ENCODE data around the gene NME4.
A peak's percentile ranks its signal among the peaks of the same experiment; 100 is the strongest.
"Not testable (repeated sequence)": the region's sequence is repeated elsewhere in the genome, so short reads cannot be mapped to it uniquely, and the experiment has no call there.

NME4 gene

DNA sequence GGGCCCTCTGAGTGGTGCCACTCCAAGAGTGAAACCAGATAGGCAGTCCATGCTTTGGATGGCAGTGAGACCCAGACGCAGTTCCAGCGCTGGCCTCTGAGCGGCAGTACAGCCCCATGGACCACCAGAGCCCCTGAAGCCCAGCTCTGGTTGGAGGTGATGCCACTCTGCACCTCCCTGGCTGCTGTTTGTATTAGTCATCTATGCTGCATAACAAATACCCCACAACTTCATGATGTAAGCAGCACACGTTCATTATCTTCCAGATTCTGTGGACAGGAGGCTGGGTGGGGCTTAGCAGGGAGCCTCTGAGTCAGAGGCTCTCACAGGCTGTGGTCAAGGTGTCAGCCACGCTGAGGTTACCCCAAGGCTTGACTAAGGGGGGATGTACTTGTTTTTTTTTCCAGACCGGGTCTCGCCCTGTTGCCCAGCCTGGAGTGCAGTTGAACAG is 5.1 kb upstream of the NME4 start:
- no peak overlapping the region for H3K27ac ChIP-seq
- no peak overlapping the region for H3K4me3 ChIP-seq

DNA sequence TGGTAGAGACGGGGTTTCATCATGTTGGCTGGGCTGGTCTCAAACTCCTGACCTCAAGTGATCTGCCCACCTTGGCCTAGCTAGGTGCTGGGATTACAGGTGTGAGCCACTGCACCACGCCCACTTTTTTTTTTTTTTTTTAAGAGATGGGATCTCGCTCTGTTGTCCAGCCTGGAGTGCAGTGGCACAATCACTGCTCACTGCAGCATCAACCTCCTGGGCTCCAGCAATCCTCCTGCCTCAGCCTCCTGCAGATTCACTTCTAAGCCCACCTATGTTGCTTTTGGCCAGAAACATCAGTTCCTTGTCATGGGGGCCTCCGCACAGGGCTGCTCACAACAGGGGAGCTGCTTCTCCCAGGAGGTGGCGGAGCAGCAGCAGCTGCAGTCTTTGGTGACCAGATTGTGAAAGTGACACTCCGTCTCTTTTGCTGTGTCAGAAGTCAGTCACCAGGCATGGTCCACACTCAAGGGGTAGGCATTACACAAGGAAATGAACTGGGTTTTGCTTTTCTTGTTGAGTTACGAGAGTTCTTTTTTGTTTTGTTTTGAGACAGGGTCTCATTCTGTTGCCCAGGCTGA is 4.5 kb upstream of the NME4 start:
- Histone ChIP-seq H3K27ac (no peak overlapping the region), H3K4me3 (no peak overlapping the region)

DNA sequence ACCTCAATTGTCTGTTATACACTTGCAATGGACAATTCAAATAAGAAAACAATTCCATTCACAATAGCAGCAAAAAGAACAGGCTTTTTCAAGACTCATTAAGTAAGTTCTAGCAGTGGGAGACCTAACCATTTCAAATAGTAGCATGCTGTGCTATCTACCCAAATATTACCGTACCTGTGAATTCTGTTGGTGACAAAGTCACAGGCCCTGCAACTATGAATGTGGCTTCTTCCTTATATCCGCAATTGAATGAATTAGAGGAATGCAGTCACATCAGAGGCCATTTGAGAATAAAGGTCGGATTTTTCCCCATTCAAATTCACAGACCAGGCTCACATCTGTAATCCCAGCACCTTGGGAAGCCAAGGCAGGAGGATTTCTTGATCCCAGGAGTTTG is 800 bp upstream of the NME4 start:
- peak overlapping the region in 8 of 21 experiments; percentile 6 to 82 (median 66) for H3K27ac ChIP-seq

DNA sequence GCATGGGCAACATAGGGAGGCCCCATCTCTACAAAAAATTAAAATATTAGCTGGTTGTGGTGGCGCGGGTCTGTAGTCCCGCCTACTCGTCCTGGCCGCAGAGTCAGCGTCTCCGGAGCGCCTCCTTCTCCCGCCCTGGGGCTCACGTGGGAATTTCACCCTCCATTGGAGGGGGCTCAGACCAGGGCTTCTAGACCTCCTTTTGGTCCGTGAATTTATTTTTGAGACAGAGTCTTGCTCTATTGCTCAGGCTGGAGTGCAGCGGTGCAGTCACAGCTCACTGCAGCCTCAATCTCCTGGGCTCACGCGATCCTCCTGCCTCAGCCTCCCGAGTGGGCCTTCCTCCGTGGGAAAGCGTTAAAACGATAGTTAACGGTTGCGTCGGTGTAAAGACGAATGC is 394 bp upstream of the NME4 start:
- peak overlapping the region; percentile 23 to 71 (median 59) for H3K4me3 ChIP-seq

More for the DNA sequence above, 800 bp upstream of the NME4 start:
- no peak overlapping the region for H3K4me3 ChIP-seq

DNA sequence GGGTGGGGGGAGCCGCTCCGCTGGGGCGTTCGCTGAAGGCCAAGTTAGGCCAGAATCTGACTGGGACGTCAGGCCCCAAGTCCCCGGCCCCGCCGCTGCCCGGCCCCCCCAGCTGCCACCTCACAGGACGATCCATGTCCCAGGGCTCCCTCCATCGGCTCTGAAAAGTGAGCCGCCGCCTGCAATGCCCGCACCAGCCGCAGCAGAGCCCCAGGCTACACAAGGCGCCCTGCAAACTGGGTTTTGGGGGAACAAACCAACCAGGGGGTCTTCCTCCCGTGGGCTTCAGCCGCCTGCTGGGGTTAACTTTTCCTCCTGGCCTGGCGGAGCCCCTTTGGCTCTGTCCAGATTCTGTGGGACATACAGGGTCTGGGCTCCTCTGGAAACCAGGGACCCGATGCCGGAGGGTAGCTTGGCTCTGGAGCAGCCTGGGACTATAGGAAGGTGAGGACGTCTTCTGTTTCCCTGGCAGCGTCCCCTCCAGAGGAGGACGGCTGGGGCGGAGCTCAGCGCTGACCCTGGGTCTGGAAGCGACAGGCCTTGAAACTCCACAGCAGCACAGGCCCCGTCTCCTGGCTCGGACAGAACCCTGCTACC is 835 bp downstream of the NME4 start:
- Histone ChIP-seq H3K27ac (peak overlapping the region in 10 of 21 experiments; percentile 5 to 82 (median 73)), H3K4me3 (peak overlapping the region in 3 of 7 experiments; percentile 59 to 71 (median 63))

More for the DNA sequence above, 394 bp upstream of the NME4 start:
- H3K27ac ChIP-seq = peak overlapping the region in 10 of 21 experiments; percentile 22 to 82 (median 73)

DNA sequence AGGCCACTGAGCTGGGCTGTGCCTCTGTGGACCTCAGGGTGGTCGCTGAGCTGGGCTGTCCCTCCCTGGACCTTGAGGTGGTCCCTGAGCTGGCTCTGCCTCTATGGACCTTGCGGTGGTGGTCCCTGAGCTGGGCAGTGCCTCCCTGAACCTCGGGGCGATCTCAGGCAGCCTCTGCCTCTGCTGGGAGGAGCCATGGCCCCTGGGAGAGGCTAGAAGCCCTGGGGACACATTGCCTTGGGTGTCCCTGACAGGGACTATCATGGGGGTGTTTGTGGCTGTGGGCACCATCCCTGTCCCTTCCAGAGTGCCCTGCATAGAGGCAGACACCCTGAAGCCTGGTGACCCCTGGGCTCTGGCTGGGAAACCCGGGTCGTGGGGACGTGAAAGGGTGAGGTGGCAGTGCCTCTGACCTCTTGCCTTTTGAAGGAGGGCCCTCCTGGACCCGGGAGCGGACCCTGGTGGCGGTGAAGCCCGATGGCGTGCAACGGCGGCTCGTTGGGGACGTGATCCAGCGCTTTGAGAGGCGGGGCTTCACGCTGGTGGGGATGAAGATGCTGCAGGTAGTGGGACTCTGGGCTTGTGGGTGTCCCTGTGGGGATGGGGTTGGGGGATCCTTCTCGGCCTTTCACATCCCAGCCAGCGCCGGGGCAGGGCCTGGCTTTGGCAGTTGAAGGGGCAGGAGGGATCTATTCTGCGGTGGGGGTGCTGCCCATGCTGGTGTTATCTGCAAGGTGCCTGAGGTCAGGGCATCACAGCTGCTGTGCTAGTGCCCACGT is 1.8 kb downstream of the NME4 start:
- no peak overlapping the region for H3K4me3 ChIP-seq

DNA sequence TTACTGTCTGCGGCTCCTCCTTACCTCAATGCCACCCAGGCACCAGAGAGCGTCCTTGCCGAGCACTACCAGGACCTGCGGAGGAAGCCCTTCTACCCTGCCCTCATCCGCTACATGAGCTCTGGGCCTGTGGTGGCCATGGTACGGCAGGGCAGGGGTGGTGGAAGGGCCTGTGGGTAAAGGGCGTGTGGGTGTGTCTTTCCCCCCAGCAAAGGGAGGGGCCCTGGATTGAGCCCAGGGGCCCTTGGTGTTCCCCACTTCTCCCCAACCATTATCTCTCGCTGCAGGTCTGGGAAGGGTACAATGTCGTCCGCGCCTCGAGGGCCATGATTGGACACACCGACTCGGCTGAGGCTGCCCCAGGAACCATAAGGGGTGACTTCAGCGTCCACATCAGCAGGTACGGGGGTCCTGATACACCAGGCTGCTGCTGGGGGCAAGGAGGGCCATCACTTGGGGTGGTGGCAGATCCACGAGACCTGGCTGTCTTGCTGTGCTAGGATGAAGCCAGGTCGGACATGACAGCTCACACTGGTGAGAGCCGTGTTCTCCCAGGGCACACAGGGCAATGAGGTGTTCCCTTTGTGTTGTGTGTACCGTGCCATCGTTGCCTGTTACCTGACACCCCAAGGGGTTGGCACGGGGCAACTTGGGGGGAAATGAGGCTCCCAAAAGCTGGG is 2.5 kb downstream of the NME4 start:
- H3K27ac ChIP-seq = peak overlapping the region in 5 of 21 experiments; percentile 40 to 89 (median 87)
- no peak overlapping the region for H3K4me3 ChIP-seq

More for the DNA sequence above, 1.8 kb downstream of the NME4 start:
- peak overlapping the region in 7 of 21 experiments; percentile 32 to 82 (median 57) for H3K27ac ChIP-seq

DNA sequence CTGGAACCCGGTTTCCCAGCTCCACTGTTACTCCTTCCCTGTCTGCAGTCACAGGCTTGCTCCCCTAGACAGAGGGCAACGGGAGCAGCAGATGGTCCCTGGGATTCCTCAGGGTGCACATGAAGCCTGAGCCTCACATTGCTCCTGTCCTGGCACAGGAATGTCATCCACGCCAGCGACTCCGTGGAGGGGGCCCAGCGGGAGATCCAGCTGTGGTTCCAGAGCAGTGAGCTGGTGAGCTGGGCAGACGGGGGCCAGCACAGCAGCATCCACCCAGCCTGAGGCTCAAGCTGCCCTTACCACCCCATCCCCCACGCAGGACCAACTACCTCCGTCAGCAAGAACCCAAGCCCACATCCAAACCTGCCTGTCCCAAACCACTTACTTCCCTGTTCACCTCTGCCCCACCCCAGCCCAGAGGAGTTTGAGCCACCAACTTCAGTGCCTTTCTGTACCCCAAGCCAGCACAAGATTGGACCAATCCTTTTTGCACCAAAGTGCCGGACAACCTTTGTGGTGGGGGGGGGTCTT is 3.1 kb downstream of the NME4 start:
- Histone ChIP-seq H3K27ac (peak overlapping the region in 17 of 21 experiments; percentile 83 to 93 (median 88)), H3K4me3 (peak overlapping the region in 2 of 7 experiments; percentile 61 to 81)

DNA sequence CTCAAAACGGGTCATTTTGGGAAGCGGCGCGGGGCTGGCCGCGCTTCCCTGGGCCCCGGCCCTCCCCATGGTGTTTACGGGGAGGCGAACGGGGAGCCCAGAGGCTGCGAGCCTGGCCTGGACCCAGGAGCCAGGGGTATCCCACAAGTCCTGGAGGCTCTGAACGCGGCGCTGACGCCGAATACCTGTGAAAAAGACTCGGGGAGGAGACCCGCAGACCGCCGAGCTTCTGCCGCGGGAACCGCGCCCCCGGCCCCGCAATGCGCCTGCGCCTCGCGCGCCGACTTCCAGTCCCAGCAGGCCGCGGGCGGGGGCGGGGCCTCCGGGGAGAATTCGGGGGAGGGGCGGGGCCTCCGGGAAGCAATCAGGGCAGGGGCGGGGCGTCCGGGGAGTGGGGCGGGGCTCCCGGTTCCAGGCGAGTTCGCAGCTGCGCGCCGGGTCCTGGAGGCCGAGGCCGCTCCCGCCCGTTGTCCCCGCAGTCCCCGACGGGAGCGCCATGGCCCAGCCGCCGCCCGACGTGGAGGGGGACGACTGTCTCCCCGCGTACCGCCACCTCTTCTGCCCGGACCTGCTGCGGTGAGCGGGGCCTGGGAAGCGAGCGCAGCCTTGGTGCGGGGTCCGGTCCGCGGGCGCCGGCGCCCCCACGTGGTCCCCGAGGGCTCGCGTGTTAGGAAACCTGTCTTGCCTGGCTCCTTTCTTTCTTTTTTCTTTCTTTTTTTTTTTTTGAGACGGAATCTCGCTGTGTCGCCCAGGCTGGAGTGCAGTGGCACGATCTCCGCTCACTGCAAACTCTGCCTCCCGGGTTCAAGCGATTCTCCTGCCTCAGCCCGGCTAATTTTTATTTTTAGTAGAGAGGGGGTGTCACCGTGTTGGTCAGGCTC is 4.7 kb downstream of the NME4 start, which contains the start of gene DECR2:
TSS of gene DECR2 (plus strand) at position 418 of the 881 bp plus-strand sequence. CDS start at position 497, 79 bp downstream.
- peak within 1 kb of the TSS; percentile 61 to 90 (median 75) for H3K4me3 ChIP-seq
- peak within 1 kb of the TSS; percentile 59 to 93 (median 87) for H3K27ac ChIP-seq

DNA sequence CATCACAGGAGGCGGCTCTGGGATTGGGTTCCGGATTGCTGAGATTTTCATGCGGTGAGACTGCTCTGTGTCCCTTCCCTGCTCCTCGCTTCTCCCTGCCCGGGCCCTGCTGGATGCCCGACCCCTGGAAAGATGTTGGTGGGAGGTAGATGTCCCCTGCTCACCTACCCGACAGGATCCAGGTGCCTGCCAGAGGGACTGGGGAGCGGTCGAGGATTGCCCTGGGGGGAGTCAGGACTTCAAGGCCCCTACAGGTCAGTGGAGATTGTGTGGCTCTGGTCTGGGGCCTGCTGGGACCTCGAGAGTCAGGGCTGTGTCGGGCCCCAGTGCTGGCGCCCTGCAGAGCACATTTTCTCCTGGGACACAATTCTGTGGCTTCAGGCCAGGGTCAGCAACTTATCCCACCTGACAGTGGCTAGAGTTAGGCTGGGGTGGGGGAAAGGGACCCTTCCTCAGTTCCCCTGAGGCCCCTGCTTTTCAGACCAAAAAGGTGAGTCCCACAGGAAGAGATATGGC is 8.0 kb downstream of the NME4 start:
- peak overlapping the region in 1 of 21 experiments; percentile 37 for H3K27ac ChIP-seq
- H3K4me3 ChIP-seq = no peak overlapping the region

DNA sequence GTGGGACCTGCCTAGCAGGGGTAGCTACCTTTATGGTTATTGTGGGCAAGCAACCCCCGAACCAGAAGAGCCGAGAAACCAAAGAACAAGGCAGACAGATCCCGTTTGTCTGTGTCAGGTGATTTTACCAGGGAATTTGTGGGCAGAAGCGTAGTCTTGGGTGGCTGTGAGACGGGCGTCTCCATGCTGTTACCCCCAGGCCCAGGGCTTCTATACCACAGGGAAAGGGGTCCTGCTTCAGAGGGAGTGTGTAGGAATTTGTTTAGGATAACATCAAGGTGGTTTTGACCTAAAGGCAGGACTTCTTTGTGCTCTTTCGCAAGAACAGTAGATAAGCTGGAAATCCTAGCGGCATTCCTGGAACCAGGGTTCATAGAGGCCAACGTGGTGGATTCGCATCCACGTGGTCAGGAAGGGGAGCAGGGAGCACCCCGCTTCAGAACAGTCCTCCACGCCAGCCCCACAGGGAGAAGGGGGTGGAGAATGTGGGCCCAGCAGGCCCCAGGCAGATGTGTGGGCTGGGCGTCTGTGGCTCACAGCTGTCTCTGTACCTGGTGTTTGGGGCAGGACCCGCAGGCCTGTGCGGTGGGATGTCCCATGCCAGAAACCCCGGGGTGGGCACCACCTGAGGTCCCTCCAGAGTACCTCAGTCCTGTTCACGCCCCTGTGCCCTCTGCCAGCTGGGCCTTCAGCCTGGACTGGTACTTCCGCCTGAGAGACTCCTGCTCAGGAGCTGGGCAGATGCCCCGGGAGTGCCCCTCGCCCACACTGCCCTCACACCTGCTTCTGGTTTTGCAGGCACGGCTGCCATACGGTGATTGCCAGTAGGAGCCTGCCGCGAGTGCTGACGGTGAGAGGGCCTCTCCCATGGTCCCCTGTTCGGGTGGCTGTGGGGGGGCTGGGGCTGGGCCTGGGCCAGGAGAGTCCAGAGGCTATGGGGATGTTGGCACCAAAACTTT is 8.8 kb downstream of the NME4 start:
- no peak overlapping the region for H3K4me3 ChIP-seq
- H3K27ac ChIP-seq = peak overlapping the region in 1 of 21 experiments; percentile 37

DNA sequence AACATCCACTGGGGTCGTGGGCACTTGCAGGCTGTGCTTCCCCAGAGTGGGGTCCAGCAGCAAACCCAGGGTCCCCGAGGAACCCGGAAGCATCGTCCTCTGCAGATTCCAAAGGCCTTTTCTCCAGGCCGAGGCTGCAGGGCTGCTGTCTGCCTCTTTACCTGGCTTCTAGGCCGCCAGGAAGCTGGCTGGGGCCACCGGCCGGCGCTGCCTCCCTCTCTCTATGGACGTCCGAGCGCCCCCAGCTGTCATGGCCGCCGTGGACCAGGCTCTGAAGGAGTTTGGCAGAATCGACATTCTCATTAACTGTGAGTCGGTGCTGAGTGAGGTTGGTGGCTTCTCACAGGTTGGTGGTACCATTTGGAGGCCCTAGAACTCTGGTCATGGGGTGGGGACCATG is 10.3 kb downstream of the NME4 start:
- no peak overlapping the region for H3K27ac ChIP-seq
- H3K4me3 ChIP-seq = no peak overlapping the region

DNA sequence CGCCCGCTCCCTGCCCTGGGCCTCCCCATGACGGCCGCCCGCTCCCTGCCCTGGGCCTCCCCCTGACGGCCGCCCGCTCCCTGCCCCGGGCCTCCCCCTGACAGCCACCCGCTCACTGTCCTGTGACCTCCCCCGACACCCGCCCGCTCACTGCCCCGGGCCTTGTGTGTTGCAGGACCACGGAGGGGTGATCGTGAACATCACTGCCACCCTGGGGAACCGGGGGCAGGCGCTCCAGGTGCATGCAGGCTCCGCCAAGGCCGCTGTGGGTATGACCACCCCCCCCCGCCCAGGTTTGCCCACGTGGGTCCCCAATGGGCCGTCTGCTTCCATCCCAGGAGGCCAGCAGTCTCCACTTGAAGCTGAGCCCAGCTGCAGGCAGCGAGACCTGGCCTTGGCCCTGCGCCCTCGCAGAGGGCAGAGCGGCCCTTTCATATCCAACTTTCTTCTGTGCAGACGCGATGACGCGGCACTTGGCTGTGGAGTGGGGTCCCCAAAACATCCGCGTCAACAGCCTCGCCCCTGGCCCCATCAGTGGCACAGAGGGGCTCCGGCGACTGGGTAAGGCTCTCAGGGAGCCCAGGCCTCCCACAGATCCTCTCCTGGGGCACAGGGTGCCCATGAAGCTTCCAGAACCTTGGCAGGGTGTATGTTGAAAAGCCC is 13.6 kb downstream of the NME4 start:
- Histone ChIP-seq H3K27ac (no peak overlapping the region), H3K4me3 (no peak overlapping the region)

DNA sequence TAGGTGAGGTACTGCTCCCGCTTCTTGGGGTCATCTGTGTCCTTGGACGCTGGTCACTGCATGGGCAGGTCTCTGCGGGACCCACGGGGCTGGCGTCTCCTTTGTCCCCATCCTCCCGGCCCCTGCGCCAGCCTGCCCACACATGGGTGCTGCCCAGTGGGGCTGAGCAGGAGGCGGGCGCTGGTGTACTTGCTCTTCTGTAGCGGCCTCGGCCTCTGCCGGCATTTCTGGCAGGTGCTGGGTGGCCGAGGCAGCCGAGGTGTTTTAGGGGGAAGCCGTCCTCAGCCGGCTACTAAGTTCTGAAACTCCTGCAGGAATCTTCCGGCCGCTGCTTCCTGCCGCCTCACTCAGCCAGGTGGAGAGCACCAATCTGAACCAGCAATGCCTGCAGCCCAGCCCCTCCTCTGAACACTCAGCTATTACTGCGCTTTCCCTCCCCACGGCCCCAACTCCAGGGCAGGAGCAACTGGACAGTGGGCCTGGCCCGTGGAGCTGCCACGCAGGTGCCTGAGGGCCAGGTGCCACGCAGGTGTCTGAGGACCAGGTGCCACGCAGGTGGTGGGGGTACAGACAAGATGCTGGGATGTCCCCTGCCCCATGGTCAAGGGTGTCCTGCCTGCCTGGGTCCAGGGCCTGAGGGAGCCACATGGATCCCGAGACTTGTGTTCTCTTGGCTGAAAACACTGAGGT is 14.7 kb downstream of the NME4 start:
- H3K27ac ChIP-seq = no peak overlapping the region

DNA sequence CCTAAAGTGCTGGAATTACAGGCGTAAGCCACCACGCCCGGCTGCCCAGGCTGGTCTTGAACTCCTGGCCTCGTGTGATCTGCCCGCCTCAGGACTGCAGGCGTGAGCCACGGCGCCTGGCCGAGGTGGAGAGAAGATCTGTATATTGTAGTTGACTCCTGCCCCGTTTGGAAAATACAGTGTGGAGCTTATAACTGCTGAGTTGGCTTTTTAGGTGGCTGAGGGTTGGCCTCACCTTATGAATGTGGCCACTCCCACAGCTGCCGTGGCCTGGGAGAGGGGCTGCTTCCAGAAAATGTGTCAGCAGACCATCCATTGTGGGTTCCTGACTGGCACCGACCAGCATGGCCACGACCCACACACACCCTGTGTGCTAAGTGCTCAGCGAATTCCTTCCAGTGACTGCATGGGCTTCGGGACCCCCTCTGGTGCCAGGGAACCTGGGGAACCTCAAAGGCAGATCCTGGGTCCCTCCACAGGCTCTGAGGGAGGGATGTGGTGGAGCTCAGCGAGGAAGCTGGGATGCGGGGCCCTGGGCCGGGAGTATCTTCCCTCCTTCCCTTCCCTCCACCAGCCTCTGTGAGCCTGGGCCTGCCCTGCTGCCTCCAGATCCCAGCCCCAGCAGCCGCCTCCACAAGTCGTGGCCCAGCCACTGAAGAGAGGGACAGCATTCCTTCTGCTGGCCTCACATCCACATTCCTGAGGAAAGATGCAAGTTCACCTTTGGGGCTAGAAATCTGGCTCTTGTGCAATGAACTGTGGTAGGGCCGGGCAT is 17.6 kb downstream of the NME4 start:
- Histone ChIP-seq H3K27ac (no peak overlapping the region), H3K4me3 (no peak overlapping the region)

More for the DNA sequence above, 14.7 kb downstream of the NME4 start:
- H3K4me3 ChIP-seq = no peak overlapping the region

DNA sequence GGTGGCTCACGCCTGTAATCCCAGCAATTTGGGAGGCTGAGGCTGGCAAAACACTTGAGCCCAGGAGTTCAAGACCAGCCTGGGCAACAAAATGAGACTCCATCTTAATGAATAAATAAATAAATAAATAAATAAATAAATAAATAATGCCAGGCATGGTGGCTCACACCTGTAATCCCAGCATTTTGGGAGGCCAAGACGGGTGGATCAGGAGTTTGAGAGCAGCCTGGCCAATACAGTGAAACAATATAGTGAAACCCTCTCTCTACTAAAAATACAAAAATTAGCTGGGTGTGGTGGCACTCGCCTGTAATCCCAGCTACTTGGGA is 18.1 kb downstream of the NME4 start:
- H3K27ac ChIP-seq, H3K4me3 ChIP-seq: not testable (repeated sequence)

Measured in skin epidermis (tissue), 12 donors.